GM23338 (cell line): ENCODE measurements around the gene EDNRA.

Experiments used
- CREB1 ChIP-seq: fragments of 250-450 bp; sonication (Bioruptor Pico); IDR thresholded peaks from 2 replicates; pipeline ENCODE4 v1.5.0; 2020; ENCODE audit warnings: low read depth, mild to moderate bottlenecking, moderate library complexity
- EZH2 ChIP-seq: fragments of 200-600 bp; sonication (generic); IDR thresholded peaks from one replicate; pipeline ENCODE4 v1.8.0; 2017; ENCODE audit warnings: antibody characterized with exemption, mild to moderate bottlenecking, low read depth; ENCODE audit not compliant: unreplicated experiment
- EZH2phosphoT487 ChIP-seq: fragments of 200-600 bp; sonication (generic); IDR thresholded peaks from one replicate; pipeline ENCODE4 v1.8.1; 2018; ENCODE audit warnings: antibody characterized with exemption; ENCODE audit not compliant: unreplicated experiment
- JUNB ChIP-seq: IDR thresholded peaks from one replicate; pipeline ENCODE4 v1.6.1; 2016; ENCODE audit warnings: antibody characterized with exemption; ENCODE audit not compliant: unreplicated experiment
- POLR2AphosphoS5 ChIP-seq: IDR thresholded peaks from 2 replicates; pipeline ENCODE4 v1.6.1; 2016; ENCODE audit warnings: antibody characterized with exemption, low read depth
- STAT1 ChIP-seq: IDR thresholded peaks from one replicate; pipeline ENCODE4 v1.6.1; 2016; ENCODE audit warnings: antibody characterized with exemption; ENCODE audit not compliant: unreplicated experiment
- TF ChIP-seq, protein P1 (sequence below), 2 experiments: fragments of 200-600 bp in 1 of 2; sonication (generic) in 1 of 2; conservative IDR thresholded peaks; 2 replicates each; pipeline versions ENCODE4 v1.5.1 to v1.6.1; 2016 to 2017; ENCODE audit warnings: antibody characterized with exemption in 2 of 2, low read depth in 2 of 2, mild to moderate bottlenecking in 2 of 2, moderate library complexity in 1 of 2
- TF ChIP-seq, protein P2 (sequence below): IDR thresholded peaks from one replicate; pipeline ENCODE4 v1.6.1; 2018; ENCODE audit warnings: antibody characterized with exemption; ENCODE audit not compliant: unreplicated experiment
- TF ChIP-seq, protein P3 (sequence below): IDR thresholded peaks from 2 replicates; pipeline ENCODE4 v1.6.1; 2016; ENCODE audit warnings: antibody characterized with exemption

DNA sequence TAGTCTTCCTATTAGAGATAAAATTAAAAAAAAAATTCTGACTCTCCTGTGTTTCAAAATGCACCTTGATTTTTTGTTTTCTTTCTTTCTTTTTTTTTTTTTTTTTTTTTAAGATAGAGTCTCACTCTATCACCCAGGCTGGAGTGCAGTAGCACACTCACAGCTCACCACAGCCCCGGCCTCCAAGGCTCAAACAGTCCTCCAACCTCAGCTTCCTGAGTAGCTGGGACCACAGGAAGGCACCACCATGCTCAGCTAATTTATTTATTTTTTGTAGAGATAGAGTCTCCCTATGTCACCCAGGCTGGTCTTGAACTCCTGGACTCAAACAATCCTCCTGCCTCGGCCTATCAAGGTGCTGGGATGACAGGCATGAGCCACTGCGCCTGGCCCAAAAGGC is 95.2 kb downstream of the EDNRA start:
- TF ChIP-seq, protein P1, sequence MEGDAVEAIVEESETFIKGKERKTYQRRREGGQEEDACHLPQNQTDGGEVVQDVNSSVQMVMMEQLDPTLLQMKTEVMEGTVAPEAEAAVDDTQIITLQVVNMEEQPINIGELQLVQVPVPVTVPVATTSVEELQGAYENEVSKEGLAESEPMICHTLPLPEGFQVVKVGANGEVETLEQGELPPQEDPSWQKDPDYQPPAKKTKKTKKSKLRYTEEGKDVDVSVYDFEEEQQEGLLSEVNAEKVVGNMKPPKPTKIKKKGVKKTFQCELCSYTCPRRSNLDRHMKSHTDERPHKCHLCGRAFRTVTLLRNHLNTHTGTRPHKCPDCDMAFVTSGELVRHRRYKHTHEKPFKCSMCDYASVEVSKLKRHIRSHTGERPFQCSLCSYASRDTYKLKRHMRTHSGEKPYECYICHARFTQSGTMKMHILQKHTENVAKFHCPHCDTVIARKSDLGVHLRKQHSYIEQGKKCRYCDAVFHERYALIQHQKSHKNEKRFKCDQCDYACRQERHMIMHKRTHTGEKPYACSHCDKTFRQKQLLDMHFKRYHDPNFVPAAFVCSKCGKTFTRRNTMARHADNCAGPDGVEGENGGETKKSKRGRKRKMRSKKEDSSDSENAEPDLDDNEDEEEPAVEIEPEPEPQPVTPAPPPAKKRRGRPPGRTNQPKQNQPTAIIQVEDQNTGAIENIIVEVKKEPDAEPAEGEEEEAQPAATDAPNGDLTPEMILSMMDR (conservative IDR thresholded peaks at IDR 0.05; ENCODE audit: low read depth in 2 of 2), result no peak
- TF ChIP-seq EZH2phosphoT487 (no peak), POLR2AphosphoS5 (no peak), JUNB (no peak), EZH2 (no peak), STAT1 (no peak), CREB1 (CRISPR knock-in tag) (no peak)
- TF ChIP-seq, protein P2, sequence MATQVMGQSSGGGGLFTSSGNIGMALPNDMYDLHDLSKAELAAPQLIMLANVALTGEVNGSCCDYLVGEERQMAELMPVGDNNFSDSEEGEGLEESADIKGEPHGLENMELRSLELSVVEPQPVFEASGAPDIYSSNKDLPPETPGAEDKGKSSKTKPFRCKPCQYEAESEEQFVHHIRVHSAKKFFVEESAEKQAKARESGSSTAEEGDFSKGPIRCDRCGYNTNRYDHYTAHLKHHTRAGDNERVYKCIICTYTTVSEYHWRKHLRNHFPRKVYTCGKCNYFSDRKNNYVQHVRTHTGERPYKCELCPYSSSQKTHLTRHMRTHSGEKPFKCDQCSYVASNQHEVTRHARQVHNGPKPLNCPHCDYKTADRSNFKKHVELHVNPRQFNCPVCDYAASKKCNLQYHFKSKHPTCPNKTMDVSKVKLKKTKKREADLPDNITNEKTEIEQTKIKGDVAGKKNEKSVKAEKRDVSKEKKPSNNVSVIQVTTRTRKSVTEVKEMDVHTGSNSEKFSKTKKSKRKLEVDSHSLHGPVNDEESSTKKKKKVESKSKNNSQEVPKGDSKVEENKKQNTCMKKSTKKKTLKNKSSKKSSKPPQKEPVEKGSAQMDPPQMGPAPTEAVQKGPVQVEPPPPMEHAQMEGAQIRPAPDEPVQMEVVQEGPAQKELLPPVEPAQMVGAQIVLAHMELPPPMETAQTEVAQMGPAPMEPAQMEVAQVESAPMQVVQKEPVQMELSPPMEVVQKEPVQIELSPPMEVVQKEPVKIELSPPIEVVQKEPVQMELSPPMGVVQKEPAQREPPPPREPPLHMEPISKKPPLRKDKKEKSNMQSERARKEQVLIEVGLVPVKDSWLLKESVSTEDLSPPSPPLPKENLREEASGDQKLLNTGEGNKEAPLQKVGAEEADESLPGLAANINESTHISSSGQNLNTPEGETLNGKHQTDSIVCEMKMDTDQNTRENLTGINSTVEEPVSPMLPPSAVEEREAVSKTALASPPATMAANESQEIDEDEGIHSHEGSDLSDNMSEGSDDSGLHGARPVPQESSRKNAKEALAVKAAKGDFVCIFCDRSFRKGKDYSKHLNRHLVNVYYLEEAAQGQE, result no peak
- TF ChIP-seq, protein P3, sequence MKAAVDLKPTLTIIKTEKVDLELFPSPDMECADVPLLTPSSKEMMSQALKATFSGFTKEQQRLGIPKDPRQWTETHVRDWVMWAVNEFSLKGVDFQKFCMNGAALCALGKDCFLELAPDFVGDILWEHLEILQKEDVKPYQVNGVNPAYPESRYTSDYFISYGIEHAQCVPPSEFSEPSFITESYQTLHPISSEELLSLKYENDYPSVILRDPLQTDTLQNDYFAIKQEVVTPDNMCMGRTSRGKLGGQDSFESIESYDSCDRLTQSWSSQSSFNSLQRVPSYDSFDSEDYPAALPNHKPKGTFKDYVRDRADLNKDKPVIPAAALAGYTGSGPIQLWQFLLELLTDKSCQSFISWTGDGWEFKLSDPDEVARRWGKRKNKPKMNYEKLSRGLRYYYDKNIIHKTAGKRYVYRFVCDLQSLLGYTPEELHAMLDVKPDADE, result no peak
